HepG2 (cell line): ENCODE results near the gene LRP1-AS. TPM values are rescaled to one million over a fixed set of nuclear protein-coding genes. Genes with fewer than 3 reads are reported as not detected.

Experiments used
- ATAC-seq: fragments of 200-7000 bp; cut with Tn5 transposase; 3 replicates; pipeline ENCODE4 v1.9.1; 2020; ENCODE audit warnings: mild to moderate bottlenecking, moderate library complexity
- BruUV-seq: library from RNA; stranded (reverse); fragments of 400-500 nt; replicated peaks from 2 replicates; lab custom pipeline; 2021; lab: Mats Ljungman, UMichigan
- CTCF ChIA-PET: fragments of 300-600 bp; formaldehyde crosslinking; extraction: SDS; loops from one replicate; lab custom pipeline; 2021; ENCODE audit warnings: low total read pairs, inconsistent platforms, low intra/inter-chr PET ratio; lab: Yijun Ruan, JAX
- POLR2A ChIA-PET: fragments of 350-600 bp; sonication (Branson Sonifier 250); formaldehyde crosslinking; loops from one replicate; lab custom pipeline; 2020; ENCODE audit warnings: antibody characterized with exemption, inconsistent platforms; lab: Yijun Ruan, JAX
- DNase-seq: peaks from one replicate; pipeline ENCODE4 v3.0.0-alpha.2; 2015; ENCODE audit warnings: low spot score
- FAIRE-seq: peaks from 3 replicates; lab custom pipeline; 2011; peaks lifted over from hg19 to GRCh38; lab: Jason Lieb, UNC
- H2AFZ ChIP-seq: one replicate; pipeline ENCODE4 v1.6.1; 2011; ENCODE audit warnings: low read length, inconsistent platforms
- H3K27ac ChIP-seq: fragments of 300-600 bp; 3 replicates; pipeline ENCODE4 v1.8.0; 2011; ENCODE audit warnings: mixed run types, mild to moderate bottlenecking, mixed read lengths, low read length, inconsistent platforms; ENCODE audit not compliant: insufficient read depth; ENCODE audit errors: extremely low read length
- H3K27me3 ChIP-seq, 2 experiments: fragments of 200-600 bp in 1 of 2; 2 replicates in 1 of 2; 3 replicates in 1 of 2; pipeline versions ENCODE4 v1.6.0 to v1.8.0; 2011; ENCODE audit warnings: low read length in 2 of 2, mild to moderate bottlenecking in 2 of 2, moderate library complexity in 2 of 2, inconsistent platforms in 1 of 2; ENCODE audit not compliant: insufficient read depth in 2 of 2, control insufficient read depth in 1 of 2
- H3K36me3 ChIP-seq, 2 experiments: fragments of 200-600 bp in 1 of 2; replicated peaks in 1 of 2; 2 replicates in 1 of 2; 3 replicates in 1 of 2; pipeline versions ENCODE4 v1.5.1 to v1.8.0; 2011; ENCODE audit warnings: low read length in 2 of 2, inconsistent platforms in 1 of 2; ENCODE audit not compliant: insufficient read depth in 2 of 2, control insufficient read depth in 1 of 2
- H3K4me1 ChIP-seq: 2 replicates; pipeline ENCODE4 v1.5.1; 2012; ENCODE audit warnings: low read length, inconsistent platforms; ENCODE audit not compliant: insufficient read depth
- H3K4me2 ChIP-seq: 2 replicates; pipeline ENCODE4 v1.6.0; 2011; ENCODE audit warnings: low read depth, low read length, inconsistent platforms
- H3K4me3 ChIP-seq, 3 experiments: fragments of 200-600 bp in 1 of 3; sonication (generic), shearing (Covaris generic) in 1 of 3; replicated peaks in 1 of 3; 2 replicates each; pipeline ENCODE4 v1.5.1; 2011 to 2016; ENCODE audit warnings: low read length in 3 of 3, inconsistent platforms in 2 of 3, low read depth in 2 of 3, mild to moderate bottlenecking in 2 of 3, control low read depth in 1 of 3, mixed read lengths in 1 of 3; ENCODE audit not compliant: insufficient read depth in 1 of 3
- H3K79me2 ChIP-seq: one replicate; pipeline ENCODE4 v1.6.1; 2011; ENCODE audit warnings: low read length, inconsistent platforms; ENCODE audit not compliant: insufficient read depth
- H3K9ac ChIP-seq: 2 replicates; pipeline ENCODE4 v1.6.0; 2011; ENCODE audit warnings: mild to moderate bottlenecking, low read depth, low read length, inconsistent platforms; ENCODE audit not compliant: insufficient read depth
- H3K9me3 ChIP-seq: 2 replicates; pipeline ENCODE4 v1.5.1; 2012; ENCODE audit warnings: mild to moderate bottlenecking, low read length
- H4K20me1 ChIP-seq: 2 replicates; pipeline ENCODE4 v1.6.0; 2011; ENCODE audit warnings: inconsistent platforms, mild to moderate bottlenecking, low read length, moderate library complexity; ENCODE audit not compliant: insufficient read depth
- ATF5 ChIP-seq: sonication (generic); formaldehyde crosslinking; IDR thresholded peaks from 2 replicates; pipeline ENCODE4 v1.4.0; 2020; ENCODE audit warnings: mild to moderate bottlenecking, low read depth, missing genetic modification reagents
- ELF4 ChIP-seq: sonication (generic); formaldehyde crosslinking; IDR thresholded peaks from 2 replicates; pipeline ENCODE4 v1.5.0; 2020; ENCODE audit warnings: missing genetic modification reagents, mild to moderate bottlenecking, moderate library complexity, borderline replicate concordance
- HNF4G ChIP-seq, 2 experiments: sonication (generic) in 1 of 2; formaldehyde crosslinking in 1 of 2; IDR thresholded peaks; 2 replicates each; pipeline versions ENCODE4 v1.4.0 to v1.6.1; 2011 to 2020; ENCODE audit warnings: borderline replicate concordance in 2 of 2, low read depth in 2 of 2, mild to moderate bottlenecking in 2 of 2, low read length in 1 of 2, missing genetic modification reagents in 1 of 2, moderate library complexity in 1 of 2
- ISX ChIP-seq: sonication (generic); formaldehyde crosslinking; conservative IDR thresholded peaks from 2 replicates; pipeline ENCODE4 v1.5.0; 2020; ENCODE audit warnings: missing genetic modification reagents
- MAF1 ChIP-seq: sonication (generic); formaldehyde crosslinking; IDR thresholded peaks from 2 replicates; pipeline ENCODE4 v1.5.0; 2020; ENCODE audit warnings: missing genetic modification reagents, borderline replicate concordance
- PHF20 ChIP-seq: sonication (generic); formaldehyde crosslinking; IDR thresholded peaks from 2 replicates; pipeline ENCODE4 v1.5.0; 2020; ENCODE audit warnings: mild to moderate bottlenecking, missing genetic modification reagents
- TEAD3 ChIP-seq: optimal IDR thresholded peaks from 2 replicates; pipeline ENCODE3; 2016; ENCODE audit warnings: borderline replicate concordance
- USF2 ChIP-seq, 2 experiments: sonication (generic) in 1 of 2; formaldehyde crosslinking in 1 of 2; IDR thresholded peaks; 2 replicates each; pipeline versions ENCODE4 v1.5.1 to v1.6.1; 2011 to 2020; ENCODE audit warnings: borderline replicate concordance in 1 of 2, low read depth in 1 of 2, low read length in 1 of 2, mild to moderate bottlenecking in 1 of 2, missing genetic modification reagents in 1 of 2, moderate library complexity in 1 of 2
- ZNF20 ChIP-seq: sonication (generic); formaldehyde crosslinking; IDR thresholded peaks from 2 replicates; pipeline ENCODE4 v1.4.0; 2020; ENCODE audit warnings: mild to moderate bottlenecking, moderate library complexity, missing genetic modification reagents
- ZNF296 ChIP-seq: sonication (generic); formaldehyde crosslinking; conservative IDR thresholded peaks from 2 replicates; pipeline ENCODE4 v1.5.0; 2020; ENCODE audit warnings: mild to moderate bottlenecking, missing genetic modification reagents
- ZNF484 ChIP-seq: sonication (generic); formaldehyde crosslinking; IDR thresholded peaks from 2 replicates; pipeline ENCODE4 v1.5.1; 2020; ENCODE audit warnings: mild to moderate bottlenecking, low read depth, missing genetic modification reagents, borderline replicate concordance
- ZNF546 ChIP-seq: sonication (generic); formaldehyde crosslinking; conservative IDR thresholded peaks from 2 replicates; pipeline ENCODE4 v1.8.1; 2023; ENCODE audit warnings: mild to moderate bottlenecking, missing genetic modification reagents
- WGBS: methylation state at CpG from one replicate; pipeline ENCODE4 v1.1.6; 2017; ENCODE audit warnings: low lambda C conversion rate; 5-methylcytosine and 5-hydroxymethylcytosine counted together
- in situ Hi-C: cut with HindIII; loops from 2 replicates; pipeline ENCODE4 v1.10.0; 2017; ENCODE audit warnings: low pct_unique_long_range_greater_than_20kb; ENCODE audit not compliant: extremely low pct_ligation_motif_present
- intact Hi-C: fragments of 100-400 bp; cut with micrococcal nuclease; formaldehyde crosslinking; loops from one replicate; pipeline ENCODE4 v1.10.0; 2022; ENCODE audit not compliant: unreplicated experiment
- polyA plus RNA-seq, 8 experiments: library from polyadenylated mRNA; depleted of rRNA in 3 of 8; stranded (reverse) in 7 of 8; unstranded in 1 of 8; fragments of >200 nt; fragmentation: Illumina TruSeq in 4 of 8; extraction: Trizol in 4 of 8; gene quantifications; 2 replicates each; pipeline versions ENCODE4 v1.2.1 to v1.2.3, GENCODE V29; 2011 to 2016; ENCODE audit warnings: low read depth in 4 of 8, missing spikeins in 1 of 8, mixed read lengths in 1 of 8; ENCODE audit not compliant: insufficient read depth in 1 of 8
- total RNA-seq, 5 experiments: library from RNA; depleted of rRNA; stranded (reverse); fragments of >200 nt; fragmentation: Illumina TruSeq; extraction: Trizol; gene quantifications; 2 replicates each; pipeline ENCODE4 v1.2.3, GENCODE V29; 2016; ENCODE audit warnings: low read depth in 1 of 5
- TF ChIP-seq, protein P1 (sequence below): IDR thresholded peaks from 2 replicates; pipeline ENCODE4 v1.6.1; 2016; ENCODE audit warnings: low read depth, missing genetic modification reagents, missing compliant biosample characterization

The LRP1-AS gene
- total and polyA plus RNA-seq, 2 of the 13 experiments (the other 11 are each of a cell fraction or from before 2014, with no cell fraction given): 0.20 TPM; not detected in 1

- Histone ChIP-seq H3K4me1 (no peaks in the 10 kb centered on the region), H3K79me2 (no peaks in the 10 kb centered on the region), H3K4me3 (no peak overlapping the region), H3K27ac (no peak overlapping the region), H3K9ac (no peak overlapping the region), H3K9me3 (no peaks in the 10 kb centered on the region), H4K20me1 (no peaks in the 10 kb centered on the region; the same call in 1 of the 2 replicates), H3K36me3 (peaks cover 66 to 91% of the 10 kb centered on the region in 2 experiments), H2AFZ (no peak overlapping the region), H3K27me3 (no peaks in the 10 kb centered on the region), H3K4me2 (no peak overlapping the region)
- in situ Hi-C loops: no loop called here
- ChIA-PET POLR2A (no interaction called here), CTCF (no interaction called here)
- intact Hi-C loops: no loop called here
- 97% methylated on average over 8 of the region's 8 CpGs for WGBS
- ATAC-seq: no peak
- no peak for FAIRE-seq
- no peak for DNase-seq
- no TSS peak for BruUV-seq
- TF ChIP-seq ISX (CRISPR knock-in tag): no peak
- no peak for TF ChIP-seq HNF4G (IDR thresholded peaks at IDR 0.05; ENCODE audit: borderline replicate concordance, low read depth, low read length)
- TF ChIP-seq HNF4G (CRISPR knock-in tag; IDR thresholded peaks at IDR 0.05; ENCODE audit: borderline replicate concordance, low read depth): no peak
- TF ChIP-seq ELF4: no peak
- TF ChIP-seq USF2 (IDR thresholded peaks at IDR 0.05; ENCODE audit: low read depth, low read length): no peak
- no peak for TF ChIP-seq USF2 (CRISPR knock-in tag; IDR thresholded peaks at IDR 0.05; ENCODE audit: borderline replicate concordance)
- no peak for TF ChIP-seq ATF5 (CRISPR knock-in tag)
- TF ChIP-seq ZNF484: no peak
- no peak for TF ChIP-seq ZNF20 (CRISPR knock-in tag)
- no peak for TF ChIP-seq ZNF296 (CRISPR knock-in tag)
- TF ChIP-seq MAF1 (CRISPR knock-in tag): no peak
- TF ChIP-seq PHF20 (CRISPR knock-in tag): no peak
- no peak for TF ChIP-seq TEAD3 (CRISPR knock-in tag)
- TF ChIP-seq ZNF546 (CRISPR knock-in tag): no peak
- TF ChIP-seq, protein P1, sequence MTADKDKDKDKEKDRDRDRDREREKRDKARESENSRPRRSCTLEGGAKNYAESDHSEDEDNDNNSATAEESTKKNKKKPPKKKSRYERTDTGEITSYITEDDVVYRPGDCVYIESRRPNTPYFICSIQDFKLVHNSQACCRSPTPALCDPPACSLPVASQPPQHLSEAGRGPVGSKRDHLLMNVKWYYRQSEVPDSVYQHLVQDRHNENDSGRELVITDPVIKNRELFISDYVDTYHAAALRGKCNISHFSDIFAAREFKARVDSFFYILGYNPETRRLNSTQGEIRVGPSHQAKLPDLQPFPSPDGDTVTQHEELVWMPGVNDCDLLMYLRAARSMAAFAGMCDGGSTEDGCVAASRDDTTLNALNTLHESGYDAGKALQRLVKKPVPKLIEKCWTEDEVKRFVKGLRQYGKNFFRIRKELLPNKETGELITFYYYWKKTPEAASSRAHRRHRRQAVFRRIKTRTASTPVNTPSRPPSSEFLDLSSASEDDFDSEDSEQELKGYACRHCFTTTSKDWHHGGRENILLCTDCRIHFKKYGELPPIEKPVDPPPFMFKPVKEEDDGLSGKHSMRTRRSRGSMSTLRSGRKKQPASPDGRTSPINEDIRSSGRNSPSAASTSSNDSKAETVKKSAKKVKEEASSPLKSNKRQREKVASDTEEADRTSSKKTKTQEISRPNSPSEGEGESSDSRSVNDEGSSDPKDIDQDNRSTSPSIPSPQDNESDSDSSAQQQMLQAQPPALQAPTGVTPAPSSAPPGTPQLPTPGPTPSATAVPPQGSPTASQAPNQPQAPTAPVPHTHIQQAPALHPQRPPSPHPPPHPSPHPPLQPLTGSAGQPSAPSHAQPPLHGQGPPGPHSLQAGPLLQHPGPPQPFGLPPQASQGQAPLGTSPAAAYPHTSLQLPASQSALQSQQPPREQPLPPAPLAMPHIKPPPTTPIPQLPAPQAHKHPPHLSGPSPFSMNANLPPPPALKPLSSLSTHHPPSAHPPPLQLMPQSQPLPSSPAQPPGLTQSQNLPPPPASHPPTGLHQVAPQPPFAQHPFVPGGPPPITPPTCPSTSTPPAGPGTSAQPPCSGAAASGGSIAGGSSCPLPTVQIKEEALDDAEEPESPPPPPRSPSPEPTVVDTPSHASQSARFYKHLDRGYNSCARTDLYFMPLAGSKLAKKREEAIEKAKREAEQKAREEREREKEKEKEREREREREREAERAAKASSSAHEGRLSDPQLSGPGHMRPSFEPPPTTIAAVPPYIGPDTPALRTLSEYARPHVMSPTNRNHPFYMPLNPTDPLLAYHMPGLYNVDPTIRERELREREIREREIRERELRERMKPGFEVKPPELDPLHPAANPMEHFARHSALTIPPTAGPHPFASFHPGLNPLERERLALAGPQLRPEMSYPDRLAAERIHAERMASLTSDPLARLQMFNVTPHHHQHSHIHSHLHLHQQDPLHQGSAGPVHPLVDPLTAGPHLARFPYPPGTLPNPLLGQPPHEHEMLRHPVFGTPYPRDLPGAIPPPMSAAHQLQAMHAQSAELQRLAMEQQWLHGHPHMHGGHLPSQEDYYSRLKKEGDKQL (CRISPR knock-in tag): no peak
Measured at GRCh38 chr12:57162553-57163125, 15.2 kb upstream of the LRP1-AS start.
